ENCODE data around the gene ERCC1.

DNA sequence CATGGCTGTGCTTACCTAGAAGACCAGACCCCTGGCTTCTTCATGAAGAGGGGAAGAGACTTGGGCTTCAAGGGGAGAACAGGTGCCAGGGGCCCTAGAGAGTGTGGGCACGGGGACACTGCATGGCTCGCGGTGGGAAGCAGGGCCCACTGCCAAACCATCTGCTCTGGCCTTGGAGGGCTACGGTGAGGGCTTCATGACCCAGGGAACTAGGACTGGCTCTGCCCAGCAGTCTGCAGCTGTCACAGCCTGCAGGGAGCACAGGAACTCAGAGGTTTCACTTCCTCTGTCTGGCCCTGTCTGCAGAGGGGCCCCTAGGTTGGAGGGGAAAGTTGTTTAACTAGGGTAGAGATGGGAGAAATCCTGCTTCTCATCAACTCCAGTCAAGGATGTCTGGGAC lies 4.3 kb downstream of the ERCC1 start:
- TF ChIP-seq, protein P1, sequence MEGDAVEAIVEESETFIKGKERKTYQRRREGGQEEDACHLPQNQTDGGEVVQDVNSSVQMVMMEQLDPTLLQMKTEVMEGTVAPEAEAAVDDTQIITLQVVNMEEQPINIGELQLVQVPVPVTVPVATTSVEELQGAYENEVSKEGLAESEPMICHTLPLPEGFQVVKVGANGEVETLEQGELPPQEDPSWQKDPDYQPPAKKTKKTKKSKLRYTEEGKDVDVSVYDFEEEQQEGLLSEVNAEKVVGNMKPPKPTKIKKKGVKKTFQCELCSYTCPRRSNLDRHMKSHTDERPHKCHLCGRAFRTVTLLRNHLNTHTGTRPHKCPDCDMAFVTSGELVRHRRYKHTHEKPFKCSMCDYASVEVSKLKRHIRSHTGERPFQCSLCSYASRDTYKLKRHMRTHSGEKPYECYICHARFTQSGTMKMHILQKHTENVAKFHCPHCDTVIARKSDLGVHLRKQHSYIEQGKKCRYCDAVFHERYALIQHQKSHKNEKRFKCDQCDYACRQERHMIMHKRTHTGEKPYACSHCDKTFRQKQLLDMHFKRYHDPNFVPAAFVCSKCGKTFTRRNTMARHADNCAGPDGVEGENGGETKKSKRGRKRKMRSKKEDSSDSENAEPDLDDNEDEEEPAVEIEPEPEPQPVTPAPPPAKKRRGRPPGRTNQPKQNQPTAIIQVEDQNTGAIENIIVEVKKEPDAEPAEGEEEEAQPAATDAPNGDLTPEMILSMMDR (IDR thresholded peaks at IDR 0.05), result no peak
- no peak for TF ChIP-seq POLR2A (IDR thresholded peaks at IDR 0.05)
